Prostate gland (tissue), 2 donors: Measurements from ENCODE around the gene CTPS2. TPM values are rescaled to one million over a fixed set of nuclear protein-coding genes. Genes with fewer than 3 reads are reported as not detected.

Experiments
- DNase-seq: peaks from one replicate; pipeline ENCODE4 v3.0.0-alpha.2; 2019; ENCODE audit warnings: low spot score
- H3K27ac ChIP-seq, 2 donors: fragments of 200-600 bp; sonication (generic); 2 replicates each; pipeline ENCODE4 v1.5.1; 2017 to 2019
- H3K27me3 ChIP-seq: fragments of 200-600 bp; sonication (generic); replicated peaks from 2 replicates; pipeline ENCODE4 v1.5.1; 2019; ENCODE audit not compliant: insufficient read depth
- H3K36me3 ChIP-seq, 2 donors: fragments of 200-600 bp; sonication (generic); 1 replicate in 1 of 2; 2 replicates in 1 of 2; pipeline versions ENCODE4 v1.5.1 to v1.8.1; 2017 to 2019
- H3K4me1 ChIP-seq: fragments of 200-600 bp; sonication (generic); replicated peaks from 2 replicates; pipeline ENCODE4 v1.5.1; 2019
- H3K4me3 ChIP-seq, 2 donors: fragments of 200-600 bp; sonication (generic); 2 replicates each; pipeline ENCODE4 v1.5.1; 2017 to 2019
- H3K9me3 ChIP-seq: fragments of 200-600 bp; sonication (generic); 2 replicates; pipeline ENCODE4 v1.5.1; 2017
- CTCF ChIP-seq, 4 experiments: fragments of 200-600 bp in 2 of 4; fragments of 450-650 bp in 2 of 4; sonication (generic) in 2 of 4; IDR thresholded peaks; 1 replicate in 3 of 4; 2 replicates in 1 of 4; pipeline ENCODE4 v1.5.1; 2016 to 2019; ENCODE audit warnings: antibody characterized with exemption in 4 of 4, mild to moderate bottlenecking in 2 of 4, moderate library complexity in 2 of 4
- POLR2A ChIP-seq: fragments of 450-650 bp; IDR thresholded peaks from one replicate; pipeline ENCODE4 v1.6.1; 2016; ENCODE audit warnings: antibody characterized with exemption, mild to moderate bottlenecking
- POLR2AphosphoS5 ChIP-seq: sonication (generic); formaldehyde crosslinking; IDR thresholded peaks from one replicate; pipeline ENCODE4 v1.6.1; 2017; ENCODE audit warnings: antibody characterized with exemption
- whole genome bisulfite sequencing: methylation state at CpG from one replicate; pipeline ENCODE4 v1.1.5; 2018; 5-methylcytosine and 5-hydroxymethylcytosine counted together
- intact Hi-C: fragments of 100-400 bp; cut with DNase I; formaldehyde crosslinking; loops from one replicate; pipeline ENCODE4 v1.14.2; 2022
- total RNA-seq, 2 donors: library from RNA; depleted of rRNA; stranded (reverse); fragments of >200 nt; gene quantifications; one replicate each; pipeline ENCODE4 v1.1.0, GENCODE V29; 2016

CTPS2 gene
- total RNA-seq, 2 donors from 2014 or later: 14.3 to 20.4 TPM

DNA sequence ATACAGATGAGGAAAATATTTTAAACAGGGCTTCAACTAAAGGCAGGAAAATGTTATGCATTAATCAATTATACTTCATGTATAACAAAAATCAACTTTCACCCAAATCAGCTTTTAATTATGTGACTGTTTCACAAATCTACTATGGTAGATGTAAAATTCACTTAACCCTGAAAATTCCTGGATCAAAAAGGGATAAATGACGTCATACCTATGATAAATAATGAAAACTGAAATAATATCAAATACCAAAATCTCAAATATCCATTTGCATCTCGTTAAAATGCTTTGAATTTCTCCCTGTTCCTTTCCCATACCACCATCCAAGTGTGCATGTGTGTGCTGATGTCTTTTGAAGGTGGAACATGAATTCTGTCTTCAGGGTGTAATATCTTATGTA lies 51.0 kb downstream of the CTPS2 start:
- WGBS: 76% methylated on average over 2 of the region's 2 CpGs
- Histone ChIP-seq H3K27me3 (no peaks in the 10 kb centered on the region), H3K27ac (no peak overlapping the region), H3K4me3 (no peak overlapping the region), H3K9me3 (no peaks in the 10 kb centered on the region), H3K4me1 (no peaks in the 10 kb centered on the region), H3K36me3 (no peaks in the 10 kb centered on the region)
- intact Hi-C loops: no loop called here
- TF ChIP-seq POLR2A (no peak), POLR2AphosphoS5 (no peak), CTCF (IDR thresholded peaks at IDR 0.05) (no peak)
- DNase-seq: no peak

- Histone ChIP-seq H3K4me3 (no peak overlapping the region), H3K27me3 (no peaks in the 10 kb centered on the region)
- WGBS: 100% methylated on average over 1 of the region's 1 CpG
Observed at GRCh38 chrX:16659321-16659720, 53.1 kb downstream of the CTPS2 start.

DNA sequence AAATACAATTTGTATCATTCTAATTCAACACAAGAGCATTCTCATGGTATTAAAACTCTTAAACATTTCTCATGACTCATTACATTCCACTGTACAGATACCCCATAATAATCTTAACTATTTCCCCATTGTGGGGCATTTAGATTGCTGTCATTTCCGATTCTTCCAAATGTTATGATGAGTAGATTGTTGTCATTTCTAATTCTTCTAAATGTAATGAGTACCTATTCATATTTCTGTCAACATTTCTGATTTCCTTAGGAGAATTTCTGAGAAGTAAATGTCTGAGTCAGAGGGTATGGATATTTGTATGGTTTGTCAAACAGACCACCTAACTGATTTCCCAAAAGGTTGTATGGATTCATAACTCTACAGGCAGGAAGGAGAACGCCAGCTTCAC lies 54.2 kb downstream of the CTPS2 start:
- TF ChIP-seq CTCF (IDR thresholded peaks at IDR 0.05): no peak
- TF ChIP-seq POLR2AphosphoS5: no peak
- no peaks in the 10 kb centered on the region for H3K27me3 ChIP-seq
- no peak overlapping the region for H3K4me3 ChIP-seq
- DNase-seq: no peak
- H3K9me3 ChIP-seq: no peaks in the 10 kb centered on the region
- no peaks in the 10 kb centered on the region for H3K4me1 ChIP-seq
- no peak overlapping the region for H3K27ac ChIP-seq
- no peaks in the 10 kb centered on the region for H3K36me3 ChIP-seq
- intact Hi-C loops: no loop called here
- WGBS: 86% methylated on average over 2 of the region's 2 CpGs

More at GRCh38 chrX:16659321-16659720, 53.1 kb downstream of the CTPS2 start:
- DNase-seq: no peak
- no peak for TF ChIP-seq POLR2AphosphoS5
- no peak for TF ChIP-seq POLR2A
- no peak for TF ChIP-seq CTCF (IDR thresholded peaks at IDR 0.05)
- no peak overlapping the region for H3K27ac ChIP-seq
- no peaks in the 10 kb centered on the region for H3K36me3 ChIP-seq
- intact Hi-C loops: no loop called here
- no peaks in the 10 kb centered on the region for H3K4me1 ChIP-seq
- no peaks in the 10 kb centered on the region for H3K9me3 ChIP-seq

DNA sequence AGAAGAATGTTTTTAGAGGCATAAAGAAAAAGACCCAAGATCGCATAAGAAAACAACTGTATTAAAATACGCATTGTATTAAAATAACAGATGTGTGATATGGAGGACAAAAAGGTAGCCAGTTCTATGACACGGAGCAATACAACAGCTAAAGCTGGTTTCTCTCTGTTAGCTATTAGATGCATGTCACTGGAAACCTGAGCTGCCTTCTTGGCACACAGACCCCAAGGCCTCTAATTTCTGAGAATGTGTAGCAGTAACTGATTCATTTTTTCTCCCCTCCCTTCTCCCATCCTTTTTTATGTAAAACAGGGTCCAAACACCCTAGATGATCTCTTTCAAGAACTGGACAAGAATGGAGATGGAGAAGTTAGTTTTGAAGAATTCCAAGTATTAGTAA lies 58.4 kb downstream of the CTPS2 start:
- Histone ChIP-seq H3K36me3 (no peaks in the 10 kb centered on the region), H3K4me3 (no peak overlapping the region), H3K27me3 (no peaks in the 10 kb centered on the region), H3K27ac (no peak overlapping the region), H3K4me1 (no peaks in the 10 kb centered on the region), H3K9me3 (no peaks in the 10 kb centered on the region)
- TF ChIP-seq CTCF (IDR thresholded peaks at IDR 0.05) (no peak), POLR2A (no peak), POLR2AphosphoS5 (no peak)
- WGBS: 68% methylated on average over 3 of the region's 3 CpGs
- intact Hi-C loops: no loop called here
- DNase-seq: no peak

DNA sequence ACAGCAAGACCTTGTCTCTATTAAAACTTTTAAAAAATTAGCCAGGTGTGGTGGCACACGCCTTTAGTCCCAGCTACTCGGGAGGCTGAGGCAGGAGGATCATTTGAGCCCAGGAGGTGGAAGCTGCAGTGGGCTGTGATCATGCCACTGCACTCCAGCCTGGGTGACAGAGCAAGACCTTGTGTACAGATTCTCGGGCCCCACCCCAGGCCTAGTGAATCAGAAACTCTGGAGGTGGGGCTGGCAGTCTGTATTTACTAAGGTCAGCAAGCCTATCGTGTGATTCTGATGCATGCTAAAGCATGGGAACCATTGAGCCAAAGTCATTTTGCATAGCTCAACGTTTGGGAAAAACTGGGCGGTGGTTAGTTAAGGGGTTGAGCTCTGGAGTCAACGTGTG lies 59.0 kb downstream of the CTPS2 start:
- no peak for DNase-seq
- Histone ChIP-seq H3K27me3 (no peaks in the 10 kb centered on the region), H3K9me3 (no peaks in the 10 kb centered on the region), H3K27ac (no peak overlapping the region), H3K4me1 (no peaks in the 10 kb centered on the region), H3K36me3 (no peaks in the 10 kb centered on the region), H3K4me3 (no peak overlapping the region)
- TF ChIP-seq POLR2AphosphoS5 (no peak), CTCF (IDR thresholded peaks at IDR 0.05) (no peak), POLR2A (no peak)
- intact Hi-C loops: no loop called here
- 85% methylated on average over 7 of the region's 7 CpGs for WGBS
